ENCODE results near the gene KLK10.

KLK10 gene

DNA sequence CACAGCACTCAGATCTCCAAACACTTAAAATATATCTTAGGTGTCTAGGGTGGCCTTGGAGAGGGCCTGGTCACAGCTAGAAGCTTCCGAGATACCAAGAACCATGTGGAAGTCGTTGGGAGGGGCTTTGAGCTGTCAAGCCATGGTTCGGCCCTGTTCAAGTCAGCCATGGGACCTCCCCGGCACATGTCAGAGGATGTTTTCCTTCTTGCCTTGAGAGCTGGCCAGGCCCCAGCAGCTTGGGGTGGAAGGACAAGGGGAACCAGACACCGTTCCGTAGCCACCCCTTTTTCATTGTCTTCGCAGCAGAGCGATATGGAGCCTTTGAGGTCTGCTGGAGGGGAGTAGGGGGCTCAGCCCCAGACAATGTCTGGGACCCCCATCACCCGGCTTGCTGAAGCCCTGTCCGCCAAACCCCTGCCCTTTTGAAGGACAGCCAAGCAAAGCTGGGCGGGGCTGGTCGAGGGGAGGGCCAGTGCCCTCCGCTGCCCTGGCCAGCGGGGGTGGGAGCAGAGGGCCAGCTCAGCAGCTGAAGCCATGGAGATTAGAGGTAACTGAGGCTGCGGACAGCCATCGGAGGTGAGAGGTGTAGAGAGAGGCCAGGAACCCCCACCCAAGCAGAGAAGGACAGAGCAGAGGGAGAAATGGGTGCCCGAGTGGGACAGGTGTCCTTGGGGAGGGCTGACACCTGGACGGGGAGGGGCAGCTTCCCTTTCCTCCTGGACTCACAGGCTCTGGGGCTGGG, 6.5 kb upstream of the KLK10 start:
- DNase-seq = no peak

DNA sequence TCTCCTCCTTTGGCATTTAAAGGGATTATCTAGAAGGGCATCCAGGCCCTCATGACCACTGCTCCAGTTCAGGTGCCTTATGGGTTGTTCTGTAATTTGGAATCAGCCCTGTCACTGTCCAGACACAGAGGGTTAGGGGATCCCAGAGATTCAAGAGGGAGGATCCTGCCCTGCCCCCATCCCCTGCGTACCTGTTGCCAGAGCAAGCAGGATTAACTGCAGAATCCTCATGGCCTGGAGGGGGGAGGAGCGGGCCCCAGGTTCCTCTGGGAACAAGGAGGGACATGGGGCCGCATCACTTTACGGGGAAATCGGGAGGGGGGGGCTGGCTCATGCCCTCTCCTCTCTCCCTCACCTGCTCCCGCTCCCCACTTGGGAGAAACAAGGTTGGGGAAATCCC, 5.9 kb upstream of the KLK10 start:
- DNase-seq = no peak

DNA sequence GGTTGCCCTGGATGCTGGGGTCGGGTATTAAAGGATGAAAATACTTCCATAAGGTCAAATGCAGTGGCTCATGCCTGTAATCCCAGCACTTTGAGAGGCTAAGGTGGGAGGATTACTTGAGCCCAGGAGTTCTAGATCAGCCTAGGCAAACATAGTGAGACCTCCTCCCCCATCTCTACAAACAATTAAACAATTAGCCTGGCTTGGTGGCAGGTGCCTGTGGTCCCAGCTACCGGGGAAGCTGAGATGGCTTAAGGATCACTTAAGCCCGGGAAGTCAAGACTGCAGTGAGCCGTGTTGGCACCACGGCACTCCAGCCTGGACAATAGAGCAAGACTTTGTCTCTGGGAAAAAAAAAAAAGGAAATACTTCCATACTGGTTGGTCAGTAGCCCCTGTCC, 5.4 kb upstream of the KLK10 start:
- no peak for DNase-seq

DNA sequence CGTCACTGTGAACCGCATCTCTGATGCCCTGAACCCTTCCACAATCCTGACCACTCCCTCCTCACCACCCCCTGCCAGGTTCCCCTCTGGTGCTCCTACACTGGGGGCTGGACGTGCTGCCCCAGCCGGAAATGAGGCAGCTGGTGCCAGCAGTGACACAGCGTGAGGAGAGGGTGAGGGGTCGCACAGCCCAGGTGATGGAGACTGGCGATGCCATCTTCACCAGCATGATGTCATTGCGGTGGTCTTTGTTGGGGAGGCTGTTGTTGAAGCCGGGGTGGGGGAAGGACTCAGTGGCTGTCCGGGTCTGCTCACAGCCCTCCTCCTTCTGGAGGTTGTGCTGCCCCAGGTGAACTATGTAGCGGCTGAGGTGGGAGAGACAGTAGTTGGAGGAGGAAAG, 4.4 kb upstream of the KLK10 start:
- DNase-seq = no peak

DNA sequence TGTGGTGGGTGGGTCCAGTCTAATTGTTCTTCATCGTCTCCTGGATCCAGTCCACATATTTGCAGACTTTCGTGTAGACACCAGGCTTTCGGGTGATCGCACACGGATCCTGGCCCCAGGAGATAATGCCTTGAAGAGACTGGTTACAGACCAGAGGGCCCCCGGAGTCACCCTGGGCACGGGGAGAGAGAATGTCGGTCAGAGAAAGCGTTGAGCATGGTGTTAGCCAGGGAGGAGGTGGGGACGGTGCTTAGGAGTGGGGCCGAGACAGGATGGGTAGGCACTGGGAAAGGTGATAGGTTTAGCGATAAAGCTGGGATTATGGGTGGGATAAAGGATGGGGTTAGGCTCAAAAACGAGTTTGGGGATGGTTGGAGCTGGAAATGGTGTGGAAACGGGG, 3.0 kb upstream of the KLK10 start:
- no peak for DNase-seq

DNA sequence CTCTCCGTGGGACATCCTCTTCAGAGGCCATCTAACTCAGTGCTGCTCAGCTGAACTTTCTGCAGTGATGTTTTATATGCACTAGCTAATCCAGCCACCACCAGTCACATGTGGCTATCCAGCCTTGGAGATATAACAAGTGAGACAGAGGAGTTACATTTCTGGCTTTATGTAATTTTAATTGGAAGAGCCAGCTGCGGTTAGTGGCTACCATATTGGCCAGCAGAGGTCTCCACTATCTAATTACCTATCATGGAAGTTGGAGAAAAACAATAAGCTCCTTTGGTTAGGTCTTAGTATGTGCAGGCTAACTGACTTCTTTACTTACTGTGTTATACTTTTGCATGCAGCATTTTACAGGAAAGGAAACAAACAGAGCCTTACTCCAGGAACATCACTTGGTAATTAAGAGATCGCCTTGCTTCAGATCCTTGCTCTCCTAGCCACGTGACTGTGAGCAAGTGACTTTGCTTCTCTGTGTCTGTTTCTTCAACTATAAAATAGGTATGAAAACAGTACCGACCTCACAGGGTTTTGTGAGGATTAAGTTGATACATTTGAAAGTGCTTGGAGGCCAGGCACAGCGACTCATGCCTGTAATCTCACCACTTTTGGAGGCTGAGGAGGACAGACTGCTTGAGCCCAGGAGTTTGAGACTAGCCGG, 1.6 kb upstream of the KLK10 start:
- DNase-seq = peak; percentile 66 to 72

DNA sequence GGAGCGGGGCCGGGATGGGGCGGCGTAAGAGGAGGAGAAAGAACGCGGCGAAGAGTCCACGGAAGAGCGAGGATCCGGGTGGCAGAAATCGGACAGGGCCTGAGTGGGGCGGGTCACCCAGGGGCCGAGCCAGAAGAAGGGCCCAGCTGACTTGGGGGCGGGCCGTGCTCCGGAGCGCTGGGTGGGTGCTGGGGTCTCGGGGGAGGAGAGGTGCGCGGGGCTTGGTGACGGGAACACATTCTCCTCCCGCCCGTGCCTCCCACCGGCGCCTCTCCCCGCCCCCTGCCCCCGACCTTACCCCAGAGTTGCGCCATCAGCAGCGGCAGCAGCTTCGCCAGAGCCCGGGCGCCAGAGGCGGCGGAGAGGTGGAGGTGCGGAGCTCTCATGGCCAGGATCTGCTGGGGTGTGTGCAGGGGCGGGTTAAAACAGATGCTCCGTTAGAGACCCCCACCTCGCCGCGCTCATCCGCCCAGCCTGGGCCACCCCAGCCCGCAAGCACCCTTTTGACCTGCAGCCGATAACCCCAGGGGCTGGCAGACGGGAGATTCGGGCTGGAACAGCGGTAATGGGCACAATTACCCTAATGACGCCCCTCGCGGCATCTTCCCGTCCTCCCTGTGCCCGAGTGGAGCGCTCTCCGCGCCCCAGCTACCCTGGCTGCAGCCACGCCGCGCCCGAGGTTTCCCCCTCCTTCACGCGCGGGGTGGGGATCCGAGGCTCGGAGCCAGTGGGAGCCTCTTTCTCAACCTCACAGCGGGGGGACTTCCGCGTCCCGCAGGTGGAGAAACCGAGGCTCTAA, 565 bp downstream of the KLK10 start:
- DNase-seq = no peak

DNA sequence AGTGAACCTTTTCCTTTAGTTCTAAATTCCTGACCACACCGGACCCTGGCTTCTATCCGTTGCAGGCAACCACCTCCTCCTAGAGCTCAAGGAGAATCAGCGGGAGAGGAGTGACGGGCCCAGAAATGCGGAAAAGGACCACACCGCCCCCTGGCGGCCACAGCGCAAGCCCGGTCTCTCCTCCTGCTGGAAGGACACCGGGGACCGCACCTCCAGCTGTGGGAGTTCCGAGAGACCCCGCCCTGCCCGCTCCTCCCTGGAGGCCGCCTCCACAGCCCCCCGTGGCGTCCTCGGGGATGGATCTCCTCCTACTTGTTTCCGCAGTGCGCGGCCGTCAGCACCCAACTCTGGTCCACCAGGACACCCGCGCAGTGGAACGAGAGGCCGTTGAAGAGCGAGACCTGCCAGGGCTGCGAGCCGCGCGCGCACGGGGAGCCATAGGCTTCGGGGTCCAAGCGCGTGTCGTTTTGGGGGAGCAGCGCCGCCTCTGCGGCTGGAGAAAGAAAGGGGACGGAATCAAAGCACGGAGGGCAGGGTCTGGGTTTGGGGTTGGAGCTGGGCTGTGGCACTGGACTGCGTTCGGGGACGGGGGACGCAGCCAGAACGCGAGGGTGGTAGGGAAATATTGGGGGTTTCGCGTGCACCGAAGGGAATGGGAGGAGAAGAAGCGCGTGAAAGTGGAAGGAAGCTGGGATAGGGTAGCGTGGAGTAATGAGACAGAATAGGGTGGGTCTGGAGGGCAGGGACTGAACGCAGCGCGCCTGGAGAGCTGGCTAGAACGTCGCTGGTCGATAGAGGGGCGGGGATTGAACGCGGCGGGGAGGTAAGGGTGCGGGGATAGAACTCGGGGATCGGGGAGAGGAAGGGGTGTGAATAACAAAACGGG, 2.5 kb downstream of the KLK10 start:
- DNase-seq = peak; percentile 35 to 43

DNA sequence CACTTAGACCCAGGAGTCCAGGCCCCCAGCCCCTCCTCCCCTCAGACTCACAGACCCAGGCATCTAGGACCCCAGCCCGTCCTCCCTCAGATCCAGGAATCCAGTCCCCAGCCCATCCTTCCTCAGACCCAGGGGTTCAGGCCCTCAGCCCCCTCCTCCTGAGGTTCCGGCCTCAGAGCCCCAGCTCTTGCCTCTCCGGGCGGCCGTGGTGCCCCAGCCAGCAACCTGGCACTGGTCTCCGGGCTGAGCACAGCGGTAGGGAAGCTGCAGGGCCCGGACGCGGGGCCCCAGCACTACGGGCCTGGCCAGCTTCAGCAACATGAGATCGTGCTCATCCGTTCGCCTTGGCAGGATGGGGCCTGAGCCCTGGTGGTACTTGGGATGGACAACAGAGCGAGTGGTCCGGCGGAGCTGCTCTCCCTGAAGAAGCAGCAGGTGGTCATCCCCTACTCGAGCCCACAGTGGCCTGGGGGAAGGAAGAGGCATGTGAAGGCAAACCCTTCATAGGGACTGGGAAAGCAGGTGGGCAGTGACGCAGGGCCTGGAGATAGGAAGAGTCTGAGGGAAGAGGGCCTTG, 3.7 kb downstream of the KLK10 start:
- no peak for DNase-seq

DNA sequence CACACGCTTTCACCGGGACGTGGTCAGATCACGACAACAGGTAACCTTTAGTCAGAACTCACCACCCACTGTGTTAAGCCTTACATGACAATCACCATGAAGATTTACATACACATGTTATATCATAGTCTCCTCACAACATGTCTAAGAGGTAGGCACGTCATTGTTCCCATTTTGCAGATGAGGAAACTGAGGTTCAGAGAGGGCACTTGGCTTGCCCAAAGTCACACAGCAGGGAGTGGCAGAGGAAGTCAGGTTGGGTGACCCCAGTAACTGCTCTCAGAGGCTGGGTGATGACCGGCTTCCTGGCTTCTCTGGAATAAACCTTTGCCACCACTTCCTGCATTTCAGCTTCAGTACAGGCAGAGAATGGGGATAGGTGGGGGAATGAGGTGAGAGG, 5.3 kb downstream of the KLK10 start:
- no peak for DNase-seq

DNA sequence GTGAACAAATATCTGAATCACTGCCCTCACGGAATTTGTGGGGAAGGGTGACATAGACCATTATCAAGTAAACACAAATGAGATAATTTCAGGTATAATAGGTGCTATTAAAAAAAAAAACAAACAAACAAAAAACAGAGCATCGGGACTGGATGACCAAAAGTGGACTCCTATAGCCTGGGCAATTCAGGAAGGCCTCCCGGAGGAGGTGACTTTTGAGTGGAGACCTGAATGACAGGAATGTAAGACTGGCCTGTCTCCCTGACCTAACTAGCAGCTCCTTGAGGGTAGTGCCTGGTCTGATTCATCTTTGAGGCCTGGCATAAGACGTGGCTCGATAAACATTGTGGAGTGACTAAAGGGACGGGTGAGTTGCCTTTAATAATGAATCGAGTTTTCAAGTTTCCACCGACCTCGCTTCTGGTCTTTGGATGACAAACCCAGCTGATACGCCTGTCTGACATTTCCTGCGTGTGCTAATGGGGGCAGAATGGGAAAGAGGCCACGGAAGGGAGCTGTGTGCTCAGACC, 6.8 kb downstream of the KLK10 start:
- DNase-seq = no peak

DNA sequence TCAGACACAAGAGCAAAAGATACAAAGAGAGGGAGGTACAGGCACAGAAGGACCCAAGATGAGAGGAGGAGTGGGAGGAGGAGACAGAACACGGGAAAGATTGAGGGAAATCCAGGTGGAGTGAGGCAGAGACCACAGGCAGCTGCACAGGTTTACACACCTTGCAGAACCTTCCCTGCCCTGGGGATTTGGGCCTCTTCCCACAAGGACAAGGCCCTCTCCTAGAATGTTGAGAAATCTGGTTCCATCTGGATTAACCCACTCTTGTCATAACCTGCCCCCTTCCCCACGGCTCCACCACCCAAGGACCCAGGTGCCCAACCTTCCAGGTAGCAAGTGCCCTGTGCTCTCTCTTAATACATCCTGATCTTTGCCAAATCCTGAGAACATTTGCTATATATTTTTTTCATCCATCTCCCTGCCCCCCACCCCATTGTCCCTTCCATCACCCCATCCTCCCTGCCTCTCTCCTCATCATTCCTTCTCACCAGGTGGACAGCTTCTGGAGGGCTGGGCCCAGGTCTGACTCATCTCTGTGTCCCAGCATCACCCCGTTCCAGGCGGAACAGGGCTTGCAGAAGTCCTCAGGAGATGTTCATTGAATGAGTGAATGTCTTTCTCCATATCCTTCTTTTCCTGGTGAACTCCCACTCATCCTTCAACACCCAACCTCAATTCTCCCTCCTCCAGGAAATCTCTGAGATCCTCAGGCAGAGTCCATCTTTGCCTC, 9.3 kb downstream of the KLK10 start:
- DNase-seq = no peak

DNA sequence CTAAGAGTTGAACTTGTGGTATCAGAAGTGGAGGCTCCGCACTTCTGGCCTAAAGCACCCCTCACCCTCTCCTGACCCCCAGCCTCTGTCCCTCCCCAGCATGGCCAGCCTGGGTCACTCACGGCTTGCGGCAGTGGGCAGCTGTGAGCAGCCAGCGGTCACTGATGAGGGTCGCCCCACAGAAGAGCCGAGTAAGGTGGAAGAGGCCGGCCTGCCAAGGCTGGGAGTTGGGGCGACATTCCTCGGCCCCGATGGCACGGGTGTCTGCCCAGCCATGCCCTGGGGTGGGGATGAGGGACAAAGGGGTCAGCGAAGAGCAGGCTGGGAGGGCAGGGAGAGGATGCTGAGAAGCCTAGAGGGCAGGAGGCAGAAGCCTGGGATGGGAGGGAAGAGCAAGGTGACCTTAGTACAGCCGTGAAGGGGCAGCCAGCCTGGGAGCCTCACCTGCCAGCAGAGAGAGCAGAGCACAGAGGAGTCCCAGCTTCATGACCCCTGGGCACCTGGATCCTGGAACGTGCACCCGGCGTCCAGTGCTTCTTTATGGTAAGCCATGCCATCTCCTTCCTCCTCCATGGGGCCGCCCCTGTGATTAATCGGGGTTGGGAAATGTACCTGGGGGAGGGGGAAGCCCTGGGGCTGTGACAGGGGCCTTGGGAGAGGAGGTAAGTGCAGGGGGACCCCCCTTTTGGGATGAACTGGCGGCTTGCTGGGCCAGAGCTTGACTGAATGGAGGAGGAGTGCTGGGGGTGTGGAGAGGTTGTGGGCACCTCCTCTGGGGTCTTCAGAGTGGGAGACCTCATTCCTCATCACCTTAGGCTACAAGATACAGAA, 10.2 kb downstream of the KLK10 start:
- no peak for DNase-seq

DNA sequence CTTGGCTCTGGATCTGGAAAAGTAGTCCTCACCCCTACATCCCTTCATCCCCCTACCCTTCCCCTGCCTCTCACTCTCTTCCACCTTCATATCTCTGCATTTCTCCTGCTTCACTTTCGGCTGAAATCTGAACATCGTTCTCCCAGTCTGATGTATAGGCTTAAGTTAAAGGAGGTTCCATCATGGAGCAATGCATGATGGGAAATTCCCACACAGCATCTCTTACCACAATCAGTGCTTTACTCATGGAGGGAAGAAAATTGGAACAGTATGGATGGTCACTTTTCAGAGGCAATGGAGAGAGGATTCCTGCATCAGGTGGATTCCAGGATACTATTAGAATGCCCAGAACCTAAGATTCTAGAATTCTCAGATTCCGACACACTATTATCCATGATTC, 12.0 kb downstream of the KLK10 start:
- DNase-seq = no peak

DNA sequence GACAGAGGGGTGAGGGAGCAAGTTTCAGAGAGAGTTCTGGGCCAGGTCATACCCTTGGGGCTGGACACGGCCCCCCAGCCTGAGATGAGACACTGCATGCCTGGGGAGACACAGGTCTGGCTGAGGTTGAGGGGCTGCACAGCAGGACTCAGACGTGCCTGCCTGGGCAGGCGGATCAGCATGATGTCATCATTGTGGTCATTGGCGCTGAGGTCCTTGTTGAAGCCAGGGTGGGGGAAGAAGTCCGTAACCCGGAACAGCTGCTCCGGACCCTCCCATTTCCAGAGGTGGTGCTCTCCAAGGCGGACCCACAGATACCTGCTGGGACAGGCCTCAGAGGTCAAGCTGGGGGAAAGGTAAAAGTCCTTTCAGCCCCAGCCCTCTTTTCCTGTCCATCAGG, 13.1 kb downstream of the KLK10 start:
- no peak for DNase-seq

DNA sequence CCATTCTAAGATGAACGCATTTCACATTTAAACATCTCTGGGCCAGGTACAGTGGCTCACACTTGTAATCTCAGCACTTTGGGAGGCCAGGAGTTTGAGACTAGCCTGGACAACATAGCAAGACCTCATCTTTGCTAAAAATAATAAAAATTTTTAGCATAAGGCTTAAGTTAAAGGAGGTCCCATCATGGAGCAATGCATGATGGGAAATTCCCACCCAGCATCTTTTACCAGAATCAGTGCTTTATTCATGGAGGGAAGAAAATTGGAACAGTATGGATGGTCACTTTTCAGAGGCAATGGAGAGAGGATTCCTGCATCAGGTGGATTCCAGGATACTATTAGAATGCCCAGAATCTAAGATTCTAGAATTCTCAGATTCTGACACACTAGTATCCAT, 14.3 kb downstream of the KLK10 start:
- no peak for DNase-seq

DNA sequence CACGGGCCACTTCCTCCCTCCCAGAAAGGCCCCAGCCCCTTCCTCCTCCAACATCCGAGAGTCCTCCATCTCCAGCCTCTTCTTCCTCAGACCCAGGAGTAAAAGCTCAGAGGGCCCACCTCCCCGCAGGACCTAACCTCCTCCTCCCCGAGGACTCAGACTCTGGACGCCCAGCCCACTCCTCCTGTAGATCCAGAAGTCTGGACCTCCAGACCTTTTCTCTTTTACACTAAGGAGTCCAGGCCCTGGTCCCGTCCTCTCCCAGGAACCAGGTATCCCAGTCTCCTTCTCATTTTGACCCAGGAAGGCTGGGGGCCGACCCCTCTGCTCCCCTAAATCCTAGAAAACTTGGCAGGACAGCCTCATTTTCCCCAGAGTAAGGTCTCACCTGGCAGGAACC, 16.2 kb downstream of the KLK10 start:
- no peak for DNase-seq

DNA sequence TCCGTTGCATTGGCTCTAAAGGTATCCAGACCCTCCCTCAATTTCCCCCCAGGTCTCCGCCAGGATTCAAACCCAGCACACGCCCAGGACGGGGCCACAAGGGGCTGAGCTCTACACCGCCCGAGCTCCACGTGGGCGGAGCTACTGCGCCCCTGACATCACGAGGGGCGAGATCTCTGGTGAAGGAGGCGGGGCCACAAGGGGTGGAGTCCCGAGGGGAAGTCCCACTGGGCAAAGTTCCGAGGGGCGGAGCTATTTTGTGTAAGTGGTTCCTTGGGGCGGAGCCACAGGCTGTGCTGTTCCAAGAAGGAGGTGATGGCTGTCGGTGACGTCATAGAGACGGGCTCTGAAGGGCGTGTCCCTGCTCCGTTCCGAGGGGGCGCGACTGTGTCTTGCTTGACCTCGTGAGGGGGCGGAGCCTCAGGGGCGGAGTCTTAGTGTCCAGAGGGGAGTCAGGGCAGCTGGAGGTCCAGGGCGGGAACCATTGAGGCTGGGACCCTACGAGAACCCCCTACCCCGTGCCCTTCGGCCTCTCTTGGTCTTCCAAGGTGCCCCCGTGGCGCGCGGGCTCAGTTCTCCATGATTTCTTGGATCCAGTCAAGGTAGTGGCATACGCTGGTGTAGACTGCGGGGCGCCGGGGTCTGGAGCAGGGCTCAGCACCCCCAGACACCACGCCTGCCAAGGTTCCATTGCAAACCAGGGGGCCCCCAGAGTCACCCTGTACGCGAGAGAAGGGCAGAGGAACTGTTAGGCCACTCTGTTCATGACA, 16.8 kb downstream of the KLK10 start:
- no peak for DNase-seq

DNA sequence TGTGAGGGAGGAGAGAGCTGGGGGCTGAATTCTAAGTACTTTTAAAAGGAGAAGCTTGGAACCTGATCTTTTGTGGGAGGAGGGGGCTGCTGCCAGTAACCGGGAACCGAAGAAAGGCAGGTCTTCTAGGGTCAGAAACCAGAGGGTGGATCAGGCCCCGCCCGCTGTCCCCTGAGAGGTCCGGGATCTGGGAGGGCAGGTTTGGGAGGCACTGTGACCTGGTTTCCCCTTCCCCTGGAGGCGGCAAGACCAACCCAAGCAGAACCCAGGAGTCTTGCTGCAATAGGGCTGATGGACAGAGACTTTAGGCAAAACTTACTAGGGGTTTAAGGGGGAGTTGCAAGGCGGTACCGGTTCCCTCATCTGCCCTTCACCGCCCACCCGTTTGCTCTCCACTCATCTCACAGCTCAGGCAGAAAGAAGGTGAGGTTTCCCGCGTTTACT, 17.4 kb downstream of the KLK10 start:
- no peak for DNase-seq

DNA sequence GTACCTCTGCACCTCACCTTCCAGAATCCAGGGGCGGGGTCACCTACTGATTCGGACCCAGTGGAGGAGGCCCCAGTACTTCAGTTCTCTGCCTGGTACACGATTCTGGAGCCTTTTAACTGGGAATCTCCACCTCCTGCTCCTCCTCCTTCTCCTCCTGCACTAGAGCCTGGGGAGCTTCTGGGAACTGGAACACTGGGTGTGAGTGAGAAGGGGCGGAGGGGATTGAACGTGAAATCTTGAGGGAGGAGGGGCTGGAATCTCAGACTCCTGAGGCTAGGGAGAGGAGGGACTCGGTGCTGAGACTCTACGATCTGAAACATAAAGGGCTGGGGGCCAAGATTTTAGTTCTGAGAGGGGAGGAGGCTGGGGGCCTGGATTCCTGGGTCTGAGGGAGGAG, 18.0 kb downstream of the KLK10 start, which contains the start of gene KLK8:
Gene KLK8, minus strand, starts transcription at position 90 of the 400 bp plus-strand sequence. CDS start 437 bp downstream, outside the sequence.
- no peak for DNase-seq
